Tibial nerve (tissue), 4 donors: ENCODE data around the gene PGA3.

Source experiments
- CTCF ChIP-seq, 5 experiments: fragments of 200-600 bp in 3 of 5; fragments of 450-650 bp in 2 of 5; sonication (generic) in 3 of 5; IDR thresholded peaks; one replicate each; pipeline ENCODE4 v1.5.1; 2016 to 2019; ENCODE audit warnings: antibody characterized with exemption in 5 of 5, mild to moderate bottlenecking in 3 of 5, moderate library complexity in 2 of 5
- EP300 ChIP-seq, 2 donors: sonication (generic); formaldehyde crosslinking; IDR thresholded peaks; one replicate each; pipeline ENCODE4 v1.6.1; 2017; ENCODE audit warnings: antibody characterized with exemption in 2 of 2, mild to moderate bottlenecking in 1 of 2
- POLR2A ChIP-seq, 2 donors: fragments of 450-650 bp; IDR thresholded peaks; one replicate each; pipeline ENCODE4 v1.6.1; 2017; ENCODE audit warnings: antibody characterized with exemption in 2 of 2, mild to moderate bottlenecking in 2 of 2, moderate library complexity in 2 of 2

- no peak for TF ChIP-seq POLR2A (IDR thresholded peaks at IDR 0.05)
- no peak for TF ChIP-seq CTCF (IDR thresholded peaks at IDR 0.05)
- TF ChIP-seq EP300 (IDR thresholded peaks at IDR 0.05): no peak
These were observed 53.6 kb downstream of the PGA3 start for GRCh38 chr11:61256710-61257482.
